HG03066 (cell line): Measurements from ENCODE around the gene MLX.
"Not testable (repeated sequence)": the region's sequence is repeated elsewhere in the genome, so short reads cannot be mapped to it uniquely, and the experiment has no call there.

ENCODE experiments used
- ATAC-seq: cut with Tn5 transposase; IDR thresholded peaks from one replicate; pipeline ENCODE4 v1.9.1; 2021; ENCODE audit warnings: low read depth; ENCODE audit not compliant: unreplicated experiment

MLX gene

DNA sequence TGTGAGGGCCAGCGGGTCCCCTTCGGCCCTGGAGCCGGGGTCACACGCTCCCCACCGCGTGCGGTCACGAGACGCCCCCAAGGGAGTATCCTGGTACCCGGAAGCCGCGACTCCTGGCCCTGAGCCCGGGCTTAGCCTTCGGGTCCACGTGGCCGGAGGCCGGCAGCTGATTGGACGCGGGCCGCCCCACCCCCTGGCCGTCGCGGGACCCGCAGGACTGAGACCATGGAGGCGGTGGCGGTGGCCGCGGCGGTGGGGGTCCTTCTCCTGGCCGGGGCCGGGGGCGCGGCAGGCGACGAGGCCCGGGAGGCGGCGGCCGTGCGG, 30.9 kb upstream of the MLX start, which contains the start of gene NAGLU:
TSS of gene NAGLU (plus strand) at position 194 of the 324 bp plus-strand sequence. CDS start at position 226, 32 bp downstream.
- ATAC-seq = peak; percentile 77

DNA sequence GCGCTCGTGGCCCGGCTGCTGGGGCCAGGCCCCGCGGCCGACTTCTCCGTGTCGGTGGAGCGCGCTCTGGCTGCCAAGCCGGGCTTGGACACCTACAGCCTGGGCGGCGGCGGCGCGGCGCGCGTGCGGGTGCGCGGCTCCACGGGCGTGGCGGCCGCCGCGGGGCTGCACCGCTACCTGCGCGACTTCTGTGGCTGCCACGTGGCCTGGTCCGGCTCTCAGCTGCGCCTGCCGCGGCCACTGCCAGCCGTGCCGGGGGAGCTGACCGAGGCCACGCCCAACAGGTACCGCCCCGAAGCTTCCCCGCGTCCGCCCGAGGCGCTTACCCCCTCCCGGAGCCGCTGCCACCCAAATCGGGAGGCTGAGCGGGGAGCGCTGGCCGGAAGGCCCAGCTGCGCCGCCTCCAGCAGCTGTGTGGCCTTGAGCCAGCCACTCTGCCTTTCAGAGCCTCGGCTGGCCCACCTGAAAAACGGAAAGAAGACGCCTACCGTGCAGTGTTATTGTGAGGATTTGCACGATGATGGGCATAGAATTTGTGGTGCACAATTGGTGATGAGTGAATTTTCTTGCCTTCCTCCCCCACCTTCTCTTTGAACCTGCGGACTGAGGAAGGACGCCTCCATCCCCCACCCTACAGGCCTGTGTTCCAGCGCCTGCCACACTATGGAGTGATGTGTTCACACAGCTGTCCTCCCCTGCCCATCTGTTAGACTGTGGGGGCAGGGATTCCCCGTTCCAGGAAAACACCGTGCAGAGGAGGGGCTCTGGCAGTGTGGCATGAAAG, 30.3 kb upstream of the MLX start:
- ATAC-seq = peak; percentile 66

DNA sequence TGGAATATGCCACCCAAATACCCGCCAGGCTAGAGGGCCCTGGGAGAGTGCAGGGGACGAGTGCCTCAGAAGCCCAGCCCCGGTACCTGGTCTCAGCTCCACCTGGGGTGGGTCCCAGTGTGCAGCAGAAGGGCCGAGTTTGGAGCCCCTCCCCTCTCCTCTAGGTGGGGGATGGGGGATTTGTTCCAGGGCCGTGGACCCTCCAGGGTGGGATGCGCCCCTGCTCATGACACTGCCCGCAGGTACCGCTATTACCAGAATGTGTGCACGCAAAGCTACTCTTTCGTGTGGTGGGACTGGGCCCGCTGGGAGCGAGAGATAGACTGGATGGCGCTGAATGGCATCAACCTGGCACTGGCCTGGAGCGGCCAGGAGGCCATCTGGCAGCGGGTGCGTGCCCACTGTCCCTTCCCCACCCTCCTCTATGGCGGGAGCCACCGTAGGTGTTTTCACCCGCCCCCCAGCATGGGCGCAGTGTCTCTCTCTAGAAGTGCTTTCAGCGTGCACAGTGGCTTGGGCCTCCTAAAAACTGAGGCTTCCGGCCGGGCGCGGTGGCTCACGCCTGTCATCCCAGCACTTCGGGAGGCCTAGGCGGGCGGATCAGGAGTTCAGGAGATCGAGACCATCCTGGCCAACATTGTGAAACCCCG, 29.6 kb upstream of the MLX start:
- ATAC-seq = no peak

DNA sequence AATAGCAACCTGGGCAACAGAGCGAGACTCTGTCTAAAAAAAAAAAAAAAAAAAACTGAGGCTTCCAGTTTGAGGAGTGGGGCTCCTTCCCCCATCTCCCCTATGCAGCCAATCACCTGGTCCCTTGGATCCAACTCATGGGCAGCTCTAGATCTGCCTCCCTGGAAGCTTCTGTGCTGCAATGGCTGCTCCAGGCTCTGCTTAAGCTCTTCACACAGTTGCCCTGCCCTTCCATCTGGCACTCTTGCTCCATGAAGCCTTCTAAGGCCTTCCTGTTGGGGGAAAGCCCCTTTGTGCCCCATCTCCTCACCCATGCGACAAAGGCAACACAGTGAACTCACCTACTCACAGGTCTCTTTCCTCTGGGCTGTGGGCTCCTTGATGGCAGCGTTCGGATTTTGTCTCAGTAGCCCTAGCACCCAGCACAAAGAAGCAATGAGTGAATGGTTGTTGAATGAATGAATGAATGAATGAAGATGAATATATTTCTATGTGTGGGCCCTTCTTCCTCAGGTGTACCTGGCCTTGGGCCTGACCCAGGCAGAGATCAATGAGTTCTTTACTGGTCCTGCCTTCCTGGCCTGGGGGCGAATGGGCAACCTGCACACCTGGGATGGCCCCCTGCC, 29.0 kb upstream of the MLX start:
- no peak for ATAC-seq

DNA sequence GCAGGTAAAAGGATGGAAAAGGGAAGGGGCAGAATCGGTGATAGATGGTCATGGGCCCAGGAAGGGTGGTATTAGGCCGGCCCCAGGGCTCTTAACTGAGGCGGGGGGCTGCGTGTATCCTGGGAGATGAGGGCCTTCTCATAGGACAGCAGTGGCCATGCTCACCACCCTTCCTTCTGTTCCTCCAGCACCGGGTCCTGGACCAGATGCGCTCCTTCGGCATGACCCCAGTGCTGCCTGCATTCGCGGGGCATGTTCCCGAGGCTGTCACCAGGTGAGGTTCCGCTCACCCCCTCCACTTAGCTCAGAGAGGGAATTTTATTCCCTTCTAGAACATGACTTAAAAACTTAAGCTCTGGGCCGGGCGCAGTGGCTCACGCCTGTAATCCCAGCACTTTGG, 28.4 kb upstream of the MLX start:
- ATAC-seq = no peak

DNA sequence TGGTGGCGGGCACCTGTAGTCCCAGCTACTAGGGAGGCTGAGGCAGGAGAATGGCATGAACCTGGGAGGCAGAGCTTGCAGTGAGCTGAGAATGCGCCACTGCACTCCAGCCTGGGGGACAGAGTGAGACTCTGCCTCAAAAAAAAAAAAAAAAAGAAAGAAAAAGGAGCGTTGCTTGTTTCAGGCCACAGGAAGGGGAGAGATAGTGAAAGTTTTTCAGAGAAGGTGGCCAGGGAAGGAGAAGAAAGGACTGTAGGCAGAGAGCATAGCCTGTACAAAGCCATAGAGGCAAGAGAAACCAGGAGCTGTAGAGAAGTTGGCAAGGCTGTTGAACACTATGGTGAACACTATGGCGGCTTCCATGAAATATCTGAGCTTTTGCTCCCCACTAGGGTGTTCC, 26.3 kb upstream of the MLX start:
- ATAC-seq = not testable (repeated sequence)

DNA sequence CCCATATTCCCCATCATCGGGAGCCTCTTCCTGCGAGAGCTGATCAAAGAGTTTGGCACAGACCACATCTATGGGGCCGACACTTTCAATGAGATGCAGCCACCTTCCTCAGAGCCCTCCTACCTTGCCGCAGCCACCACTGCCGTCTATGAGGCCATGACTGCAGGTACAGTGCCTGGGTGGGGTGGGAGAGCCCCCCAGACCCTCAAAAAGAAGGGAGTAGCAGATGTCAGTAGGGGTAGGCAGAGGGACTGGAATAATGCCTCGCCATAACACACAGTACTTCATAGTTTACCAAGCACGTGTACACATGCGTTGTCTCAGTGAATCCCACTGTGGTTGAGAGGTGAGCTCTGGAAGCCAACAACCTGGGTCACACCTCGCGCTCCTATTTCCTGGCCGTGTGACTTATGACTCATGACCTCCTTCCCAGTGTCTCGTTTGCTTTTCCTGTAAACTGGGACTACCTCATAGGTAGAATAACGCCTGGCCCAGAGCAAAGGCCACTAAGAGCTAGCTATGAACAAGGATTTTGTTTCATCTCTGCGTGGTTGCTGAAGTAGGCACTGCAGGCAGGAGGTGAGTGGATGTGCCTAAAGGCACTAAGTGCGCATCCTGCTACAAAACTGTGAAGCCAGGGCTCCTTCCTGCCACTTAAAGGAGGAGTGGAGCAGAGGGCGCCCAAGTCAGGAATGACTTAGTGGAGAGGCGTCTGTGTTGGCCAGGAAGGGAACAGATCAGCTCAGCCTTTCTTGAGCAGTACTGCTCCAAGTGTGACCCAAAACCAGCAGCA, 25.7 kb upstream of the MLX start:
- ATAC-seq = no peak

DNA sequence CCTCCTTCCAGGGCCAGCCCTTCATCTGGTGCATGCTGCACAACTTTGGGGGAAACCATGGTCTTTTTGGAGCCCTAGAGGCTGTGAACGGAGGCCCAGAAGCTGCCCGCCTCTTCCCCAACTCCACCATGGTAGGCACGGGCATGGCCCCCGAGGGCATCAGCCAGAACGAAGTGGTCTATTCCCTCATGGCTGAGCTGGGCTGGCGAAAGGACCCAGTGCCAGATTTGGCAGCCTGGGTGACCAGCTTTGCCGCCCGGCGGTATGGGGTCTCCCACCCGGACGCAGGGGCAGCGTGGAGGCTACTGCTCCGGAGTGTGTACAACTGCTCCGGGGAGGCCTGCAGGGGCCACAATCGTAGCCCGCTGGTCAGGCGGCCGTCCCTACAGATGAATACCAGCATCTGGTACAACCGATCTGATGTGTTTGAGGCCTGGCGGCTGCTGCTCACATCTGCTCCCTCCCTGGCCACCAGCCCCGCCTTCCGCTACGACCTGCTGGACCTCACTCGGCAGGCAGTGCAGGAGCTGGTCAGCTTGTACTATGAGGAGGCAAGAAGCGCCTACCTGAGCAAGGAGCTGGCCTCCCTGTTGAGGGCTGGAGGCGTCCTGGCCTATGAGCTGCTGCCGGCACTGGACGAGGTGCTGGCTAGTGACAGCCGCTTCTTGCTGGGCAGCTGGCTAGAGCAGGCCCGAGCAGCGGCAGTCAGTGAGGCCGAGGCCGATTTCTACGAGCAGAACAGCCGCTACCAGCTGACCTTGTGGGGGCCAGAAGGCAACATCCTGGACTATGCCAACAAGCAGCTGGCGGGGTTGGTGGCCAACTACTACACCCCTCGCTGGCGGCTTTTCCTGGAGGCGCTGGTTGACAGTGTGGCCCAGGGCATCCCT, 23.5 kb upstream of the MLX start:
- no peak for ATAC-seq

DNA sequence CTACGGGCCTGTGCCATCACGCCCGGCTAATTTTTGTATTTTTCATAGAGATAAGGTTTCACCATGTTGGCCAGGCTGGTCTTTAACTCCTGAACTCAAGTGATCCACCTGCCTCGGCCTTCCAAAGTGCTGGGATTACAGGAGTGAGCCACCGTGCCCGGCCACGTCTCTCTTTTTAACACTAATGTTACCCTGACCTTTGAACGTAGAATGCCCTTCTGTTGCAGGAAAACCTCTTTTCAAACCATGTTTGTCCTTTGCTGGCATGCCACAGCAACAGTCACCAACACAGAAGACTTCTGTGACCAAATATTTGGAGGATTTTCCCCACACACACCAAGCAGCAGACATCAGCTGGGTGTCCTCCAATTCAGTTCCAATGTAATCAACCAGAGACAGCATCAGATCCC, 22.0 kb upstream of the MLX start:
- no peak for ATAC-seq

DNA sequence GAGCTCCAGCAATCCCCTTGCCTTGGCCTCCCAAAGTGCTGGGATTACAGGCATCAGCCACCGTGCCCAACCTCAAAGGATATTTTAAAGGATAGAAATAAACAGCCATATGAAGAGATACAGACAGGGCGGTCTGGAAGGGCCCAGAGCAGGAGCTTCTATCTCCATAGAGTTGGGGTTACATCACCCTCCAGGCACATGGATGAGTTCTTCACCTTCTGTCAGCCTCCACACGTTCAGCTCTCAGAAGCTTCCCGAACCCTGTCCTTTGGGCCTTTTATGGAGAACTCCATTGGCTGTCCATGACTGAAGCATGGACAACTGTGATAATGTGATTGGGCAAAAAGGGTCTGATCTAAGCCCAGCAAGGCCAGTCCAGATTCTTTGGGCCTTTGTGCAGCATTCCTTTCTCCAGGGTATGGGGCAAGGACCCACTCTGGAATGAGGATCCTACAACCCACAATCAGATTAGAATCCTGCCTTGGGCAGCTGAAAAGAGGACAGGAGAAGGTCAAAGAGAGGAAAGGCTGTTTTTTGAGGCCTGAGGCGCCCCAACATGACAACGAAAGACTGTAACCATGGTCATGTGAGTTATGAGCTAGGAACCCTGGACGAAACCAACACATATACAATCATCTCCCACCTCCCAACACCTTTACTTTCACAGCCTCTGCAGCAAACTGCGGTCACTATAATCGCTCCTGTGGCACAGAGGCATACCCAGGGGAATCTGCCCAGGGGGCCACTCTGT, 21.0 kb upstream of the MLX start:
- ATAC-seq = not testable (repeated sequence)

DNA sequence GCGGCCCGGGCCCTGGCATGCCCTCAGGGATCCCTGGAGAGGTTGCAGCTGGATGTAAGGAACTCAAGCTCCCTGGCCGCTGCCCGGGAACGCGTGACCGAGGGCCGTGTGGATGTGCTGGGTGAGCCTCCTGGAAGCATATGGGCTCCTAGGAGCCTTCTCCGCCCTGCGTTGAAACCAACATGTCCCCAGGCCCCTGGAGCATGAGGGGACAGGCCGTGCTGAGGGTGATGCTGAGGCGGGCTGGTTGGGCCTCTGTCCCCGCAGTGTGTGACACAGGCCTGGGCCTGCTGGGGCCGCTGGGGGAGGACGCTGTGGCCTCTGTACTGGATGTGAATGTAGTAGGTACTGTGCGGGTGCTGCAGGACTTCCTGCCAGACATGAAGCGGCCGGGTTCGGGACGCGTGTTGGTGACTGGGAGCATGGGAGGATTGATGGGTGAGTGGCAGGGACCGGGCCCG, 19.9 kb upstream of the MLX start:
- no peak for ATAC-seq

DNA sequence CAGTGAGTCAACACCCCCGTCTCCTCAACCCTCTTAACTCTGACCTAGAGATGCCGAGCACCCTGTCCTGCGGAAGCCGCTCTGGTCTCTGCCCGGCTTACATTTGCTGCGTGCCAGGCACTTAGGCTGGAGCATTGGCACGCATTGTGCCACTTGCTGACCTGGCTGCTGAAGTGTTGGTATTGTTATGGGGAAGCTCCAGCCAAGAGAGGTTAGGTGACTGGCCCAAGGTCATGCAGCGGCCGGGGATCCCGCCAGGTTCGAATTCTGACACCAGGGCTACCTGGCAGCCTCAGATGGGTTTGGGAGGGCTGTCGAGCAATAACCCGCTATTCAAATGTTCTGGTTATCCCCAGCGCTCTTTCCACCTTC, 19.2 kb upstream of the MLX start:
- ATAC-seq = no peak

DNA sequence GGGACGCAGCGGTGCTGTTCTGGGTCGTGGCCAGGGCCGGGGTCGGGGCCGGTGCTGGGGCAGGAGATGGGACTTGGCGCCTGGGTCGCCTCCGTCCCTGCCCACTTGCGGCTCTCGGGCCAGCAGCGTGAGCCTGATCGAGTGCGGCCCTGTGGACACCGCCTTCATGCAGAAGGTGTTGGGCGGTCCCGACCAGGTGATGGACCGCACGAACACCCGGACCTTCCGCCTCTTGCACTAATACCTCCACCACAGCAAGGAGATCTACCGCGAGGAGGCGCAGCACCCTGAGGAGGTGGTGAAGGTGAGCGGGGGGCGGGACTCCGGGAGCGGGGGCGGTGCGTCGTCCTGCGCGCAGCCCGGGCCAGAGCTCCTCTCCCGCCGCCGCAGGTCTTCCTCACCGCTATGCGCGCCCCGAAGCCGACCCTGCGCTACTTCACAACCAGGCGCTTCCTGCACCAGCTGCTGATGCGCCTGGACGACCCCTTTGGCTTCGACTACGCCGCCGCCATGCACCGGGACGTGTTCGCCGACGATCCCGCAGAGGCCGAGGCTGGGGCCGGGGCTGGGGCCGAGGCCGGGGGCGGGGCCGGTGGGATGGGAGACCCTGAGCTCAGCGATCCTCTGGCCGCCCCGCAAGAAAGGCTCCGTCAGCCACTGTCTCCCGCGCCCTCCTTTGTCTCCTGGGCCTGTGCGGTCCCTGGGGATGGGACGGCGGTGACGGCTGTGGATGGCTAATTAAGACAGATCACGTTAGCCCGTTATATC, 18.6 kb upstream of the MLX start:
- ATAC-seq = no peak

DNA sequence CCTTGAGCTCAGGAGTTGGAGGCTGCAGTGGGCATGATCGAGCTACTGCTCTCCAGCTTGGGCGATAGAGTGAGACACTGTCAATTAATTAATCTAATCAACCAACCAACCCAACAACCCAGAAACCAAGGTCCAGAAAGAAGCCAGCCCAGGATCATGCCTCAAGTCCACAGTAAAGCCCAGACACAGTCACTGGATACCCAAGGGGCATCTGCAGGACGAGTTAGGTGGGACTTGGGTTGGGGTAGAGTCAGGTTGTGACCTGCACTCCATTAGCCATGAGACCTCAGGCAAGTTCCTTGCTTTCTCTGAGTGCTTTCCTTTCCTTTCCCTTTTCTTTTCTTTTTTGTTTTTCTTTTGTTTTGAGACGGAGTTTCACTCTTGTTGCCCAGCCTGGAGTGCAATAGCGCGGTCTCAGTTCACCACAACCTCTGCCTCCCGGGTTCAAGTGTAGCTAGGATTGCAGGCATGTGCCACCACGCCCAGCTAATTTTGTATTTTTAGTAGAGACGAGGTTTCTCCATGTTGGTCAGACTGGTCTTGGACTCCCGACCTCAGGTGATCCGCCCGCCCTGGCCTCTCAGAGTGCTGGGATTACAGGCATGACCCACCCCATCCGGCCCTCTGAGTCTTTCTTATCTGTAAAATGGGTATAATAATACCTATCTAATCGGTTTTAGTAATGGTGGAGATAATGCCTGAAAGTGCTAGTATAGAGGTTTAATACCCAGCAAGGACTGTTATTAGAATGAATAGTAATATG, 17.7 kb upstream of the MLX start:
- ATAC-seq = no peak

DNA sequence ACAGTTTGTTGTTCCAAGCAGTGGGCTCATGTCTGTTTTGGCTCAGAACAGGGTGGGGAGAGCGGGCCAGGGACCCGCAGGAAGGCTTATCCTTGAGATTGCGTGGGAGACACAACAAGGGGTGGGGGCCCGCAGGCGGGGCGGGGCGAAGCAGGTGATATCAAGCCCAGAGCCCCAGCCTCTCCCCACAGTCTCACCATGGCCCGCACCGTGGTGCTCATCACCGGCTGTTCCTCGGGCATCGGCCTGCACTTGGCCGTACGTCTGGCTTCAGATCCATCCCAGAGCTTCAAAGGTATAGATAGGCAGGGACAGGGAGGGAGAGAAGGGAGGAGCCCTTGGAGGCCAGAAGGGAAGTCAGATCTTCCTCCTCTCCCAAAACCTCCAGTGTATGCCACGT, 14.2 kb upstream of the MLX start, which contains the start of gene HSD17B1:
TSS of gene HSD17B1 (plus strand) at position 188 of the 400 bp plus-strand sequence. CDS start at position 199, 11 bp downstream.
- not testable (repeated sequence) for ATAC-seq

DNA sequence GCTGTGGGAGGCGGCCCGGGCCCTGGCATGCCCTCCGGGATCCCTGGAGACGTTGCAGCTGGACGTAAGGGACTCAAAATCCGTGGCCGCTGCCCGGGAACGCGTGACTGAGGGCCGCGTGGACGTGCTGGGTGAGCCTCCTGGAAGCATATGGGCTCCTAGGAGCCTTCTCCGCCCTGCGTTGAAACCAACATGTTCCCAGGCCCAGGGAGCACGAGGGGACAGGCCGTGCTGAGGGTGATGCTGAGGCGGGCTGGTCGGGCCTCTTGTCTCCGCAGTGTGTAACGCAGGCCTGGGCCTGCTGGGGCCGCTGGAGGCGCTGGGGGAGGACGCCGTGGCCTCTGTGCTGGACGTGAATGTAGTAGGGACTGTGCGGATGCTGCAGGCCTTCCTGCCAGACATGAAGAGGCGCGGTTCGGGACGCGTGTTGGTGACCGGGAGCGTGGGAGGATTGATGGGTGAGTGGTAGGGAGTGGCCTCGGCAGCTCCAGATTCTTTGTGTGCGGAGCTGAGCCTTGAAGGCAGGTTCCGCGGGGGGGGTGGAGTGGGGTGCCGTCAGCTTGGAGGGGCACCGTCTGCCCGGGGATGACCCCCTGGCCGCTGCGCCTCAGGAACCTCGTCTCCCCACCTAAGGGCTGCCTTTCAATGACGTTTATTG, 13.6 kb upstream of the MLX start:
- no peak for ATAC-seq

DNA sequence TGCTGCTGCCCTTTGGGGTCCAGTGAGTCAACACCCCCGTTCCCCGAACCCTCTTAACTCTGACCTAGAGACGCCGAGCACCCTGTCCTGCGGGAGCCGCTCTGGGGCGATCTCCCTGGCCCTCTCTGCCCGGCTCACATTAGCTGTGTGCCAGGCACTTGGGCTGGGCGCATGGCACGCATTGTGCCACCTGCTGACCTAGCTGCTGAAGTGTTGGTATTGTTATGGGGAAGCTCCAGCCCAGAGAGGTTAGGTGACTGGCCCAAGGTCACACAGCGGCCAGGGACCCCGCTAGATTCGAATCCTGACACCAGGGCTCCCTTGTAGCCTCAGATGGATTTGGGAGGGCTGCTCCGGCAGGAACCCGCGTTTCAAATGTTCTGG, 13.0 kb upstream of the MLX start:
- no peak for ATAC-seq
